Gastroesophageal sphincter (tissue), 4 donors: ENCODE measurements around the gene SPATA18. TPM values are rescaled to one million over a fixed set of nuclear protein-coding genes. Genes with fewer than 3 reads are reported as not detected.

Experiments used
- ATAC-seq: fragments of 150-250 bp; one replicate; pipeline ENCODE4 v1.9.1; 2016; ENCODE audit warnings: mild to moderate bottlenecking, moderate library complexity
- H3K27ac ChIP-seq, 4 donors: fragments of 200-600 bp; sonication (generic) in 3 of 4; 1 replicate in 3 of 4; 2 replicates in 1 of 4; pipeline ENCODE4 v1.5.1; 2016 to 2019
- H3K27me3 ChIP-seq: fragments of 200-600 bp; sonication (generic); one replicate; pipeline ENCODE4 v1.5.1; 2019
- H3K36me3 ChIP-seq, 2 donors: fragments of 200-600 bp; sonication (generic); one replicate each; pipeline ENCODE4 v1.5.1; 2019; ENCODE audit warnings: control low read depth in 1 of 2
- H3K4me1 ChIP-seq, 3 donors: fragments of 200-600 bp; sonication (generic); 1 replicate in 2 of 3; 2 replicates in 1 of 3; pipeline ENCODE4 v1.5.1; 2016 to 2019; ENCODE audit warnings: control low read depth in 2 of 3
- H3K4me3 ChIP-seq, 2 donors: fragments of 200-600 bp; sonication (generic); one replicate each; pipeline ENCODE4 v1.5.1; 2019; ENCODE audit warnings: mild to moderate bottlenecking in 1 of 2, moderate library complexity in 1 of 2
- H3K9me3 ChIP-seq, 3 donors: fragments of 200-600 bp; sonication (generic); one replicate each; pipeline ENCODE4 v1.5.1; 2017 to 2019; ENCODE audit warnings: control low read depth in 2 of 3
- CTCF ChIP-seq, 4 experiments: fragments of 200-600 bp in 2 of 4; fragments of 450-650 bp in 2 of 4; sonication (generic) in 1 of 4; IDR thresholded peaks; one replicate each; pipeline ENCODE4 v1.5.1; 2017 to 2019; ENCODE audit warnings: antibody characterized with exemption in 4 of 4, mild to moderate bottlenecking in 2 of 4, moderate library complexity in 2 of 4
- EP300 ChIP-seq: sonication (generic); formaldehyde crosslinking; IDR thresholded peaks from one replicate; pipeline ENCODE4 v1.6.1; 2017; ENCODE audit warnings: antibody characterized with exemption, mild to moderate bottlenecking
- POLR2A ChIP-seq, 2 donors: fragments of 450-650 bp; IDR thresholded peaks; one replicate each; pipeline ENCODE4 v1.6.1; 2017; ENCODE audit warnings: antibody characterized with exemption in 2 of 2, mild to moderate bottlenecking in 2 of 2, moderate library complexity in 1 of 2
- POLR2AphosphoS5 ChIP-seq: sonication (generic); formaldehyde crosslinking; IDR thresholded peaks from one replicate; pipeline ENCODE4 v1.6.1; 2017; ENCODE audit warnings: antibody characterized with exemption
- WGBS, 2 donors: methylation state at CpG; one replicate each; pipeline ENCODE4 v1.1.5; 2018; ENCODE audit warnings: low coverage in 1 of 2; 5-methylcytosine and 5-hydroxymethylcytosine counted together
- total RNA-seq, 4 donors: library from RNA; depleted of rRNA; stranded (reverse); fragments of >200 nt; gene quantifications; one replicate each; pipeline ENCODE4 v1.1.0, GENCODE V29; 2016

SPATA18 gene
- total RNA-seq, 4 donors from 2014 or later: 2.6 to 20.5 (median 3.9) TPM

GRCh38 chr4:52010986-52011385 lies 40.1 kb upstream of the SPATA18 start:
- Histone ChIP-seq H3K27me3 (no peaks in the 10 kb centered on the region), H3K36me3 (peaks cover 0 to 39% of the 10 kb centered on the region in 2 donors), H3K4me3 (no peak overlapping the region), H3K4me1 (no peaks in the 10 kb centered on the region), H3K27ac (no peak overlapping the region), H3K9me3 (no peaks in the 10 kb centered on the region)
- no peak for ATAC-seq
- TF ChIP-seq POLR2AphosphoS5: no peak
- no peak for TF ChIP-seq POLR2A (IDR thresholded peaks at IDR 0.05)
- 94 to 95% methylated on average over 2 of the region's 2 CpGs for WGBS, 2 donors

DNA sequence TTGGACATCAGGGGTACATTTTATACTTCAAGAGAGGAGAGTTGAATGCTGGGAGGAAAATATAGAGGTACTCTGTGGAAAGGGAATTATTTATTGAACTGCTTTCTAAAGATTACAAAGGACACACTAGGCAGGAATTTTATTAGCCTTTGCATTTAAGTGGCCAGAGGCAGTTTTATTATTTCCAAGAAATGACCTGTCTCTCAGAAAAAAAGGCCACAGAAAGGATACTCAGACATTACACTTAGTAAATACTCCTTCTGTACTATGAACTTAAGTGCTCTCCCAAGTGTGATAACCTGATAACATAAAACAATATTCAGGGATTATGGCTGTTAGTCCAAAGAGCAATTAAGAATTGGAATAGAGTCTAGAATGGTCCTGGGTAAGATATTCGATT lies 38.5 kb upstream of the SPATA18 start:
- Histone ChIP-seq H3K27me3 (no peaks in the 10 kb centered on the region), H3K36me3 (peaks cover 0 to 36% of the 10 kb centered on the region in 2 donors), H3K27ac (no peak overlapping the region), H3K9me3 (no peaks in the 10 kb centered on the region), H3K4me3 (no peak overlapping the region), H3K4me1 (no peaks in the 10 kb centered on the region)
- TF ChIP-seq CTCF (IDR thresholded peaks at IDR 0.05) (no peak), EP300 (no peak), POLR2AphosphoS5 (no peak), POLR2A (IDR thresholded peaks at IDR 0.05) (no peak)
- ATAC-seq: no peak
- 88 to 89% methylated on average over 1 of the region's 1 CpG for WGBS, 2 donors

GRCh38 chr4:52014903-52015302 lies 36.2 kb upstream of the SPATA18 start:
- TF ChIP-seq CTCF (IDR thresholded peaks at IDR 0.05): no peak
- TF ChIP-seq POLR2AphosphoS5: no peak
- no peak for TF ChIP-seq POLR2A (IDR thresholded peaks at IDR 0.05)
- TF ChIP-seq EP300: no peak
- Histone ChIP-seq H3K4me3 (no peak overlapping the region), H3K9me3 (no peaks in the 10 kb centered on the region), H3K36me3 (peaks cover 0 to 33% of the 10 kb centered on the region in 2 donors), H3K4me1 (no peaks in the 10 kb centered on the region), H3K27me3 (no peaks in the 10 kb centered on the region), H3K27ac (no peak overlapping the region)
- WGBS, 2 donors: 27 to 67% methylated on average over 1 of the region's 1 CpG
- ATAC-seq: no peak

DNA sequence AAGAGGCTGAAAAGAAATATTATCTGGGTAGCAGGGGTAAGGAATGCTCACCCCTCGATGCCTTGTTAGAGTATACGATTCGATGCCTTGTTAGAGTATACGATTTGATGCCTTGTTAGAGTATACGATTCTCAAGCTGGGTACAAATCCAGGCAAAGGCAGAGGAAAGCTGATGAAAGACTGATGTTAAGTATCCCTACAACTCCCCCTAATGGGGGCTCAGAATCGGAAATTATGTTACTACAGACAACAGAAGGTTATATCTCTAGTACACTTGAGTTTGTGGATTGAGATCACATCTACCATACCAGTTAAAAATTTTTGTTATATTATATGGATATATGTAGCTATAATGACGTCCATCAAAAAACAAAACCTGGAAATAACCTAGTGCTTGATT lies 35.7 kb upstream of the SPATA18 start:
- H3K27me3 ChIP-seq: no peaks in the 10 kb centered on the region
- ATAC-seq: no peak
- no peaks in the 10 kb centered on the region for H3K9me3 ChIP-seq
- H3K27ac ChIP-seq: no peak overlapping the region
- WGBS, 2 donors: 66 to 73% methylated on average over 7 of the region's 7 CpGs
- no peak overlapping the region for H3K4me3 ChIP-seq
- H3K36me3 ChIP-seq: peaks cover 0 to 37% of the 10 kb centered on the region in 2 donors
- H3K4me1 ChIP-seq: no peaks in the 10 kb centered on the region
- TF ChIP-seq POLR2A (IDR thresholded peaks at IDR 0.05): no peak

DNA sequence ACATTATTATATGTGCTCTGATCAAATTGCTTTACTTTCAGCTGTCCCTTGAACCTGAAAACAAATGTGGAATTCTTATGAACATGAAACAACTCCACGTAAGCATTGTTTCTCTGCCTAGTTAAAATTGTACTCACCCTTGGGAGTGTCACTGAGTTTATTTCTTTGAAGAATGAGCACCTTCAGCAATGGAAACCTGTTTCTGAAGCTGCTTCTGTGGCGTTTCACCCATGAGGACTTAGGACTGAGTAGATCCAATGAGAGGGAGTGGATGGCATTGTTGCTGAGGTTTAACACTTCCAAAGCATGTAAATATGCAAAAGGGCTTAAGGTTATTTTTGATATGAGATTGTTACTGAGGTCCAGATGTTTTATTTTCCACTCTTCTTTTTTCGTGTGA lies 34.1 kb upstream of the SPATA18 start:
- Histone ChIP-seq H3K27me3 (no peaks in the 10 kb centered on the region), H3K27ac (no peak overlapping the region), H3K4me1 (no peaks in the 10 kb centered on the region), H3K9me3 (no peaks in the 10 kb centered on the region), H3K4me3 (no peak overlapping the region), H3K36me3 (peaks cover 0 to 33% of the 10 kb centered on the region in 2 donors)
- 63 to 81% methylated on average over 3 of the region's 3 CpGs for WGBS, 2 donors
- no peak for ATAC-seq
- TF ChIP-seq POLR2A (IDR thresholded peaks at IDR 0.05) (no peak), POLR2AphosphoS5 (no peak), CTCF (IDR thresholded peaks at IDR 0.05) (no peak), EP300 (no peak)

- ATAC-seq: no peak
- Histone ChIP-seq H3K4me3 (no peak overlapping the region), H3K4me1 (no peaks in the 10 kb centered on the region), H3K9me3 (no peaks in the 10 kb centered on the region), H3K36me3 (peaks cover 0 to 34% of the 10 kb centered on the region in 2 donors), H3K27me3 (no peaks in the 10 kb centered on the region), H3K27ac (no peak overlapping the region)
- no peak for TF ChIP-seq POLR2AphosphoS5
- no peak for TF ChIP-seq POLR2A (IDR thresholded peaks at IDR 0.05)
- TF ChIP-seq CTCF (IDR thresholded peaks at IDR 0.05): no peak
- TF ChIP-seq EP300: no peak
- 0 to 42% methylated on average over 1 of the region's 1 CpG for WGBS, 2 donors
These were observed 33.3 kb upstream of the SPATA18 start for GRCh38 chr4:52017814-52018213.
